Osteocyte (in vitro differentiated cells): ENCODE data around the gene ACSBG1. TPM values are rescaled to one million over a fixed set of nuclear protein-coding genes. Genes with fewer than 3 reads are reported as not detected.

Experiments used
- DNase-seq: peaks from one replicate; pipeline ENCODE4 v3.0.0; 2021; ENCODE audit warnings: mixed read lengths; ENCODE audit not compliant: unreplicated experiment; ENCODE audit errors: extremely low spot score
- H3K27ac Mint-ChIP-seq: one replicate; pipeline ENCODE4 v1.8.0; 2021; ENCODE audit warnings: mild to moderate bottlenecking, mixed read lengths; ENCODE audit not compliant: unreplicated experiment
- H3K27me3 Mint-ChIP-seq: one replicate; pipeline ENCODE4 v1.8.0; 2021; ENCODE audit warnings: mixed read lengths; ENCODE audit not compliant: unreplicated experiment
- H3K36me3 Mint-ChIP-seq: one replicate; pipeline ENCODE4 v1.8.0; 2021; ENCODE audit warnings: mixed read lengths; ENCODE audit not compliant: unreplicated experiment
- H3K4me1 Mint-ChIP-seq: one replicate; pipeline ENCODE4 v1.8.0; 2021; ENCODE audit warnings: mixed read lengths; ENCODE audit not compliant: unreplicated experiment
- H3K4me3 Mint-ChIP-seq: one replicate; pipeline ENCODE4 v1.8.0; 2021; ENCODE audit warnings: mild to moderate bottlenecking, moderate library complexity, mixed read lengths; ENCODE audit not compliant: unreplicated experiment
- H3K9me3 Mint-ChIP-seq: one replicate; pipeline ENCODE4 v1.8.0; 2021; ENCODE audit warnings: mixed read lengths; ENCODE audit not compliant: unreplicated experiment
- CTCF ChIP-seq: fragments of 200-600 bp; sonication (generic); IDR thresholded peaks from 2 replicates; pipeline ENCODE4 v1.5.0; 2021; ENCODE audit warnings: antibody characterized with exemption, mild to moderate bottlenecking, moderate library complexity
- total RNA-seq: library from RNA; stranded (reverse); gene quantifications from 2 replicates; pipeline ENCODE4 v1.2.1, GENCODE V29; 2021

Gene ACSBG1
- total RNA-seq, 1 donor from 2014 or later = not detected

DNA sequence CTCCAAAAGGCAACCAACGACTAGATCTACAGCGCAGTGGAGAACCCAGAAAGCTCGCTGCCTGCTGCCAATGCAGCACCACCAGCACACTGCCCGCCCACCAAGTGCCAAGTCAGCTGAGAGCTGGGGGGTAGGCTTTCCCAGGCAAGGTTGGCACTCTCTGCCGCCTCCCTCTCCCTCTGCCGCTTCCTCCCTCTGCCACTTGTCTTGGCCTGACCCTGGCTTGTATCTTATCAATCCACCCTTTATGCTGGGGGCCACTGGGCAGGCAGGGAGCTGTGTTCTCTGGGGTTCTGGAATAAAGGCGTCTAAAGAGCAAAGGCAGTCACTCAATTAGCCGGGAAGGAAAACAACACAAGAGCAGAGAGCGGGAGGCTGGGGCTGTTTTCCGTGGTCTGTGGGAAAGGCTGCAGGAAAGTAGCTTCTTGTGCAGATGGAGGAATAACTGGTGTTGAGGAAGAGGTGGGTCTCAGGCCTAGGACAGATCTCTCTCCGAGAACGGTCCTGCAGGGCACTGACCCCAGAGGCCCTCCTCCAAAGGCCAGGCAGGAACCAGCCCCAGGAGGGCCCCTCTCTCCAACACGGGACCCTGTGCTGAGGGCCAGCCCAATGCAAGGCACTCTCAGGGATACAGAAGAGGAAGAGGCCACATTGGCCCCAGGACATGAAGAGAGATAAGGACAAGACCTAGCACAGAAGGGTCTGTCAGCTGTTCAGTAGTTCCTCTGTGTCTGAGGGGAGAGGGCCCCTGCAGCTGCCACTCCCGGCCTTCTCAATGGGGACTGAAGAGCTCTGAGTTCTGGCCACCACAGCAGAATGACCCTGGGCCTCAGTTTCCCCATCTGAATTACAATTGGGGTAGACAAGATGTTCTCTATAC is 30.8 kb downstream of the ACSBG1 start:
- Mint-ChIP-seq H3K4me3 (no peak overlapping the region), H3K4me1 (peaks cover 22% of the 10 kb centered on the region), H3K27me3 (peaks cover 5% of the 10 kb centered on the region), H3K27ac (no peak overlapping the region), H3K9me3 (no peaks in the 10 kb centered on the region), H3K36me3 (no peaks in the 10 kb centered on the region)
- DNase-seq = peak; percentile 71
- TF ChIP-seq CTCF = no peak

DNA sequence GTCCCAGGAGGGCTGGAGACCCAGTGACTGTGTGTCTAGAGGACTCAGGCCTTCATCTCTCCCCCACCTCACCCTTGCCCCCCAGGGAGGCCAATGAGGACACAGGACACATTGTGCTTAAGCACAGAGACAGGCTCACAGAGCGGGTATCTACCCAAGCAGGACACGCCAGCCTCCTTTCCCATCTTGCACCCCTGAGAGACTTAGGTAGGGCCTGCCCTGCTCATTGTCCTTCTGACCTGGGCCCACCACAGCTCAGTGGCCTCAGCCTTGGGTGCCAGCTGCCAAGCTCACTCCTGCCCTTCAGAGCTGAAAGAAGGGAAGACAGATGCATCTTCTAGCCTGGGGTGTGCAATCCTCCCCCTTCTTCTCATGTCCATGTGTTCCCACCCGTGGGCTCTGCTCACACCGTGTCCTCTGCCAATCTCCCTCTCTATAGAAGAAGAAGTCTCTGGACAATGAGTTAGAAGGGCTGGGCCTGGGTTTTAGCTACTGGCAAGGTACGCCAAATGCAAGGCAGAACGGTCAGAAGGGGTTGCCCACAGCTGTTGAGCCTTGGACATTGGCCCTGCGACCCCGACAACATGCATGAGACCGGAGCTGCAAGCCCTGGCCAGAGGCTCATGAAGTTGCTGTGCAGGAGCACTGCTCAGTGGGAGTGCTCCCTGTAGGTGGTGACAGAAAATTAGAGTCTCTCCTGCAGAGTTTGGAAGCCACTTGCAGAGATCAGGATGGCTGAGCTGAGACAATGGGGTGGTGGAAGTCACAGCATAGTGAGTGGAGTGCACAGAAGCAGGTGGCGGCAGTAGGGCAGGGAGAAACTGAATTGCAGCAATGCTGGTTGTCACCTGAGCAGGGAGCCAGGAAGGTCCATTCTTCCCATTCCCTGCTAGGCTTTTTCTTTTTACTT is 32.8 kb downstream of the ACSBG1 start:
- TF ChIP-seq CTCF = no peak
- Mint-ChIP-seq H3K27ac (no peak overlapping the region), H3K36me3 (no peaks in the 10 kb centered on the region), H3K27me3 (peaks cover 5% of the 10 kb centered on the region), H3K9me3 (no peaks in the 10 kb centered on the region), H3K4me1 (peaks cover 12% of the 10 kb centered on the region), H3K4me3 (no peak overlapping the region)
- DNase-seq = no peak

- no peak overlapping the region for H3K4me3 Mint-ChIP-seq
- H3K4me1 Mint-ChIP-seq = peaks cover 6% of the 10 kb centered on the region
- DNase-seq = no peak
- TF ChIP-seq CTCF = no peak
- no peak overlapping the region for H3K27ac Mint-ChIP-seq
- H3K9me3 Mint-ChIP-seq = no peaks in the 10 kb centered on the region
- no peaks in the 10 kb centered on the region for H3K36me3 Mint-ChIP-seq
- peaks cover 5% of the 10 kb centered on the region for H3K27me3 Mint-ChIP-seq
Observed at GRCh38 chr15:78200276-78200930, 34.0 kb downstream of the ACSBG1 start.

DNA sequence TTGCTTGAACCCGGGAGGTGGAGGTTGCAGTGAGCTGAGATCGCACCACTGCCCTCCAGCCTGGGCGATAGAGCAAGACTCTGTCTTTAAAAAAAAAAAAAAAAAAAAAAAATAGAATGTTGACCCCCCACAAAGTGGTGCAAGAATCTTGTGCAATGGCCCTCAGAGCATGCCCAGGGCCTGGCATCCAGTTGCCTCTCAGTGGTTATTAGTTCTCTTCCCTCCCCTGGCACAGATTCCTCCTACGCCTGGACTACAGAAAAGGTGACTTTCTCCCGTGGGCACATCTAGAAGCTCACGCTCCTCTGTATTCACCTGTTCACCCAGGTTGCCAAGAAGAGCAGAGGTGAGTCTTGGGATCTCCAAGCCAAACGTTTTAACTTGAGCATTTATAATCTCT is 36.7 kb downstream of the ACSBG1 start:
- no peak for TF ChIP-seq CTCF
- H3K4me1 Mint-ChIP-seq = no peaks in the 10 kb centered on the region
- H3K4me3 Mint-ChIP-seq = no peak overlapping the region
- peaks cover 10% of the 10 kb centered on the region for H3K27me3 Mint-ChIP-seq
- H3K27ac Mint-ChIP-seq = no peak overlapping the region
- no peaks in the 10 kb centered on the region for H3K9me3 Mint-ChIP-seq
- no peaks in the 10 kb centered on the region for H3K36me3 Mint-ChIP-seq
- no peak for DNase-seq
